Adrenal gland (tissue), 12 donors: ENCODE data around the gene USP34. TPM values are rescaled to one million over a fixed set of nuclear protein-coding genes. Genes with fewer than 3 reads are reported as not detected.
A peak's percentile ranks its signal among the peaks of the same experiment; 100 is the strongest.
"Not testable (repeated sequence)": the region's sequence is repeated elsewhere in the genome, so short reads cannot be mapped to it uniquely, and the experiment has no call there.

Experiments used
- DNase-seq, 7 donors: peaks; one replicate each; pipeline ENCODE4 v3.0.0-alpha.2; 2019 to 2020
- H3K27ac ChIP-seq, 5 donors: fragments of 200-600 bp; sonication (generic) in 4 of 5; 1 replicate in 3 of 5; 2 replicates in 2 of 5; pipeline versions ENCODE4 v1.5.1 to v1.8.0; 2016 to 2020; ENCODE audit warnings: mild to moderate bottlenecking in 1 of 5
- H3K27me3 ChIP-seq: fragments of 200-600 bp; 2 replicates; pipeline ENCODE4 v1.8.0; 2021
- H3K36me3 ChIP-seq, 2 donors: fragments of 200-600 bp; replicated peaks in 1 of 2; 1 replicate in 1 of 2; 2 replicates in 1 of 2; pipeline versions ENCODE4 v1.5.1 to v1.8.0; 2018 to 2022
- H3K4me1 ChIP-seq, 2 donors: fragments of 200-600 bp; replicated peaks in 1 of 2; 1 replicate in 1 of 2; 2 replicates in 1 of 2; pipeline versions ENCODE4 v1.5.1 to v1.8.0; 2018 to 2021
- H3K4me3 ChIP-seq, 4 donors: fragments of 200-600 bp; sonication (generic) in 3 of 4; one replicate each; pipeline ENCODE4 v1.5.1; 2016 to 2018
- H3K9me3 ChIP-seq, 3 donors: fragments of 200-600 bp; sonication (generic) in 1 of 3; replicated peaks in 1 of 3; 1 replicate in 2 of 3; 2 replicates in 1 of 3; pipeline versions ENCODE4 v1.5.1 to v1.8.0; 2016 to 2021
- CTCF ChIP-seq, 6 experiments: fragments of 450-650 bp in 4 of 6; fragments of 200-600 bp in 2 of 6; sonication (generic) in 1 of 6; IDR thresholded peaks; 1 replicate in 5 of 6; 2 replicates in 1 of 6; pipeline versions ENCODE4 v1.5.1 to v1.8.0; 2016 to 2021; ENCODE audit warnings: antibody characterized with exemption in 6 of 6, mild to moderate bottlenecking in 2 of 6, moderate library complexity in 1 of 6
- POLR2A ChIP-seq, 2 donors: fragments of 450-650 bp; IDR thresholded peaks; one replicate each; pipeline ENCODE4 v1.6.1; 2017; ENCODE audit warnings: antibody characterized with exemption in 2 of 2, mild to moderate bottlenecking in 2 of 2, moderate library complexity in 1 of 2
- WGBS, 4 donors: extraction: QIAGEN DNeasy Blood & Tissue Kit in 2 of 4; methylation state at CpG; one replicate each; pipeline versions ENCODE4 v1.1.5 to v1.1.7; 2013 to 2017; 5-methylcytosine and 5-hydroxymethylcytosine counted together
- intact Hi-C, 2 donors: fragments of 100-400 bp; cut with DNase I; formaldehyde crosslinking; loops; one replicate each; pipeline versions ENCODE4 v1.14.1 to v1.15.0; 2022 to 2023
- polyA plus RNA-seq, 3 donors: library from polyadenylated mRNA; stranded (reverse); fragments of 200-250 nt in 2 of 3; fragments of 350-450 nt in 1 of 3; fragmentation: Illumina TruSeq in 1 of 3; extraction: RNeasy Lipid Tissue Mini Kit (QIAGEN cat#74804) in 1 of 3; gene quantifications; one replicate each; pipeline ENCODE4 v1.2.3, GENCODE V29; 2013 to 2014
- total RNA-seq, 9 donors: library from RNA; depleted of rRNA in 4 of 9; stranded (reverse); fragments of >200 nt in 4 of 9; fragments of 120-200 nt in 1 of 9; fragmentation: NEBNext Ultra II Directional in 1 of 9; extraction: Animal tissue kit (Norgen Biotek cat#: 25700) in 1 of 9; gene quantifications; one replicate each; pipeline versions ENCODE4 v1.1.0 to v1.2.4, GENCODE V29; 2013 to 2023
- donor health status: healthy with polysubstance abuse.
- donor health status: Bipolar disorder and iron deficiency.
- donor health status: DM: yes; HTN: yes; CAD: no.
- donor health status: DM: no; HTN: no; CAD: no.
- donor health status: DM: no; HTN: no; CAD: no.
- donor health status: DM: yes; HTN: yes; CAD: no.

The USP34 gene
- total and polyA plus RNA-seq, 12 donors, result 78.1 to 163 (median 99.2) TPM

GRCh38 chr2:61471905-61472805 lies 1.3 kb upstream of the USP34 start:
- peak in 4 of 7 donors; percentile 29 to 61 (median 34) for DNase-seq
- H3K36me3 ChIP-seq, result peaks cover 0 to under 1% of the 10 kb centered on the region in 2 donors
- H3K9me3 ChIP-seq, result no peaks in the 10 kb centered on the region
- intact Hi-C loops, result no loop called here
- peaks cover 9 to 26% of the 10 kb centered on the region in 2 donors for H3K4me1 ChIP-seq
- H3K27me3 ChIP-seq, result no peaks in the 10 kb centered on the region
- no peak for TF ChIP-seq POLR2A (IDR thresholded peaks at IDR 0.05)
- no peak for TF ChIP-seq CTCF (IDR thresholded peaks at IDR 0.05)
- WGBS, 4 donors, result 37 to 40% (median 39%) methylated on average over 19 of the region's 19 CpGs
- H3K4me3 ChIP-seq, result peak overlapping the region; percentile 33 to 85 (median 74)
- peak overlapping the region; percentile 89 to 99 (median 98) for H3K27ac ChIP-seq

- WGBS, 4 donors, result 0 to 1% (median 0%) methylated on average over 11 to 79 of the region's 94 CpGs
- Histone ChIP-seq H3K4me1 (peaks cover 9 to 36% of the 10 kb centered on the region in 2 donors), H3K9me3 (no peaks in the 10 kb centered on the region), H3K36me3 (no peaks in the 10 kb centered on the region), H3K4me3 (peak overlapping the region in 3 of 4 donors; percentile 48 to 85 (median 72)), H3K27me3 (no peaks in the 10 kb centered on the region), H3K27ac (peak overlapping the region; percentile 64 to 99 (median 98))
- intact Hi-C loops, result no loop called here
- TF ChIP-seq POLR2A (IDR thresholded peaks at IDR 0.05), result no peak
- peak; percentile 89 to 96 (median 91) for DNase-seq
Observed at GRCh38 chr2:61470122-61470951, 550 bp downstream of the USP34 start.

GRCh38 chr2:61469424-61470121 lies 1.3 kb downstream of the USP34 start:
- TF ChIP-seq POLR2A (IDR thresholded peaks at IDR 0.05), result no peak
- TF ChIP-seq CTCF (IDR thresholded peaks at IDR 0.05), result no peak

GRCh38 chr2:61468231-61468630 lies 2.7 kb downstream of the USP34 start:
- H3K4me3 ChIP-seq, H3K27me3 ChIP-seq, H3K9me3 ChIP-seq, H3K27ac ChIP-seq, H3K36me3 ChIP-seq, intact Hi-C loops: not testable (repeated sequence)
- DNase-seq, result peak in 1 of 7 donors; percentile 46
- peaks cover 9 to 36% of the 10 kb centered on the region in 2 donors for H3K4me1 ChIP-seq
- WGBS, 4 donors, result 89 to 94% (median 93%) methylated on average over 10 of the region's 10 CpGs

More at GRCh38 chr2:61469424-61470121, 1.3 kb downstream of the USP34 start:
- Histone ChIP-seq H3K27ac (peak overlapping the region; percentile 64 to 99 (median 98)), H3K4me1 (peaks cover 9 to 36% of the 10 kb centered on the region in 2 donors), H3K27me3 (no peaks in the 10 kb centered on the region), H3K9me3 (no peaks in the 10 kb centered on the region), H3K4me3 (peak overlapping the region in 3 of 4 donors; percentile 48 to 85 (median 72)), H3K36me3 (no peaks in the 10 kb centered on the region)
- 3 to 7% (median 5%) methylated on average over 8 of the region's 8 CpGs for WGBS, 4 donors
- intact Hi-C loops, result no loop called here
- DNase-seq, result no peak
